SU-DHL-6 (cell line): ENCODE results near the gene ME3.

ENCODE experiments used
- CTCF ChIP-seq: fragments of 200-600 bp; sonication (generic); IDR thresholded peaks from one replicate; pipeline ENCODE4 v1.5.1; 2017; ENCODE audit warnings: antibody characterized with exemption, mild to moderate bottlenecking, low read length, moderate library complexity; ENCODE audit not compliant: insufficient read depth, poor library complexity, severe bottlenecking
- EZH2phosphoT487 ChIP-seq: fragments of 200-600 bp; sonication (generic), shearing (Covaris generic); conservative IDR thresholded peaks from 2 replicates; pipeline ENCODE4 v1.6.1; 2018; ENCODE audit warnings: mild to moderate bottlenecking, antibody characterized with exemption, low read length, moderate library complexity, mixed read lengths

- TF ChIP-seq CTCF = no peak
- TF ChIP-seq EZH2phosphoT487 = no peak
Measured at GRCh38 chr11:86422371-86422770, 250.0 kb downstream of the ME3 start.
